Measurements from ENCODE around the gene CLIC2.
"Not testable (repeated sequence)": the region's sequence is repeated elsewhere in the genome, so short reads cannot be mapped to it uniquely, and the experiment has no call there.

CLIC2 gene

GRCh38 chrX:155293771-155294170 lies 40.6 kb downstream of the CLIC2 start:
- Histone ChIP-seq H3F3A (ENCODE audit: control insufficient read depth, insufficient read depth) (no peaks in the 10 kb centered on the region), H3K4me2 (ENCODE audit: low read length) (no peak overlapping the region)

GRCh38 chrX:155279873-155280272 lies 54.5 kb downstream of the CLIC2 start:
- Histone ChIP-seq H3K4me3 (ENCODE audit: low read length) (no peak overlapping the region), H3K9me3 (ENCODE audit: control insufficient read depth, insufficient read depth, low read length) (no peaks in the 10 kb centered on the region), H3K79me2 (ENCODE audit: control insufficient read depth, low read length) (no peaks in the 10 kb centered on the region), H4K20me1 (ENCODE audit: control insufficient read depth, insufficient read depth, low read depth, low read length) (no peaks in the 10 kb centered on the region), H3K9me2 (replicated peaks; ENCODE audit: control insufficient read depth, low read length) (no peaks in the 10 kb centered on the region), H3K27me3 (ENCODE audit: control insufficient read depth, low read length) (no peaks in the 10 kb centered on the region), H3K4me1 (ENCODE audit: control insufficient read depth, low read length) (no peaks in the 10 kb centered on the region), H3K36me3 (ENCODE audit: control insufficient read depth, low read length) (no peaks in the 10 kb centered on the region), H3K4me2 (ENCODE audit: low read length) (no peak overlapping the region), H3F3A (ENCODE audit: control insufficient read depth, insufficient read depth) (no peaks in the 10 kb centered on the region), H3K27ac (ENCODE audit: low read depth, low read length) (no peak overlapping the region)
- TF ChIP-seq, protein P1, sequence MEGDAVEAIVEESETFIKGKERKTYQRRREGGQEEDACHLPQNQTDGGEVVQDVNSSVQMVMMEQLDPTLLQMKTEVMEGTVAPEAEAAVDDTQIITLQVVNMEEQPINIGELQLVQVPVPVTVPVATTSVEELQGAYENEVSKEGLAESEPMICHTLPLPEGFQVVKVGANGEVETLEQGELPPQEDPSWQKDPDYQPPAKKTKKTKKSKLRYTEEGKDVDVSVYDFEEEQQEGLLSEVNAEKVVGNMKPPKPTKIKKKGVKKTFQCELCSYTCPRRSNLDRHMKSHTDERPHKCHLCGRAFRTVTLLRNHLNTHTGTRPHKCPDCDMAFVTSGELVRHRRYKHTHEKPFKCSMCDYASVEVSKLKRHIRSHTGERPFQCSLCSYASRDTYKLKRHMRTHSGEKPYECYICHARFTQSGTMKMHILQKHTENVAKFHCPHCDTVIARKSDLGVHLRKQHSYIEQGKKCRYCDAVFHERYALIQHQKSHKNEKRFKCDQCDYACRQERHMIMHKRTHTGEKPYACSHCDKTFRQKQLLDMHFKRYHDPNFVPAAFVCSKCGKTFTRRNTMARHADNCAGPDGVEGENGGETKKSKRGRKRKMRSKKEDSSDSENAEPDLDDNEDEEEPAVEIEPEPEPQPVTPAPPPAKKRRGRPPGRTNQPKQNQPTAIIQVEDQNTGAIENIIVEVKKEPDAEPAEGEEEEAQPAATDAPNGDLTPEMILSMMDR (IDR thresholded peaks at IDR 0.05; ENCODE audit: low read depth, low read length, poor library complexity, severe bottlenecking) = no peak
- TF ChIP-seq EZH2phosphoT487 (IDR thresholded peaks at IDR 0.05; ENCODE audit: borderline replicate concordance, low read length) = no peak

More at GRCh38 chrX:155293771-155294170, 40.6 kb downstream of the CLIC2 start:
- no peak overlapping the region for H3K27ac ChIP-seq (ENCODE audit: low read depth, low read length)
- H3K9me3 ChIP-seq (ENCODE audit: control insufficient read depth, insufficient read depth, low read length) = no peaks in the 10 kb centered on the region
- H4K20me1 ChIP-seq (ENCODE audit: control insufficient read depth, insufficient read depth, low read depth, low read length) = no peaks in the 10 kb centered on the region
- H3K27me3 ChIP-seq (ENCODE audit: control insufficient read depth, low read length) = no peaks in the 10 kb centered on the region
- TF ChIP-seq EZH2phosphoT487 (IDR thresholded peaks at IDR 0.05; ENCODE audit: borderline replicate concordance, low read length) = no peak
- TF ChIP-seq, protein P1 (IDR thresholded peaks at IDR 0.05; ENCODE audit: low read depth, low read length, poor library complexity, severe bottlenecking) = no peak
- H3K79me2 ChIP-seq (ENCODE audit: control insufficient read depth, low read length) = no peaks in the 10 kb centered on the region
- H3K9me2 ChIP-seq (replicated peaks; ENCODE audit: control insufficient read depth, low read length) = no peaks in the 10 kb centered on the region
- H3K4me1 ChIP-seq (ENCODE audit: control insufficient read depth, low read length) = no peaks in the 10 kb centered on the region
- no peak overlapping the region for H3K4me3 ChIP-seq (ENCODE audit: low read length)
- H3K36me3 ChIP-seq (ENCODE audit: control insufficient read depth, low read length) = no peaks in the 10 kb centered on the region

- H3F3A ChIP-seq (ENCODE audit: control insufficient read depth, insufficient read depth) = no peaks in the 10 kb centered on the region
- H3K4me3 ChIP-seq (ENCODE audit: low read length) = no peak overlapping the region
- H3K36me3 ChIP-seq (ENCODE audit: control insufficient read depth, low read length) = no peaks in the 10 kb centered on the region
- H3K27me3 ChIP-seq (ENCODE audit: control insufficient read depth, low read length) = no peaks in the 10 kb centered on the region
- H3K4me1 ChIP-seq (ENCODE audit: control insufficient read depth, low read length) = no peaks in the 10 kb centered on the region
- no peak overlapping the region for H3K4me2 ChIP-seq (ENCODE audit: low read length)
- no peaks in the 10 kb centered on the region for H3K9me2 ChIP-seq (replicated peaks; ENCODE audit: control insufficient read depth, low read length)
- no peaks in the 10 kb centered on the region for H3K79me2 ChIP-seq (ENCODE audit: control insufficient read depth, low read length)
- H4K20me1 ChIP-seq (ENCODE audit: control insufficient read depth, insufficient read depth, low read depth, low read length) = no peaks in the 10 kb centered on the region
- no peaks in the 10 kb centered on the region for H3K9me3 ChIP-seq (ENCODE audit: control insufficient read depth, insufficient read depth, low read length)
- no peak for TF ChIP-seq EZH2phosphoT487 (IDR thresholded peaks at IDR 0.05; ENCODE audit: borderline replicate concordance, low read length)
- TF ChIP-seq, protein P1 (IDR thresholded peaks at IDR 0.05; ENCODE audit: low read depth, low read length, poor library complexity, severe bottlenecking) = no peak
- no peak overlapping the region for H3K27ac ChIP-seq (ENCODE audit: low read depth, low read length)
Measured at GRCh38 chrX:155270969-155271368, 63.4 kb downstream of the CLIC2 start.

DNA sequence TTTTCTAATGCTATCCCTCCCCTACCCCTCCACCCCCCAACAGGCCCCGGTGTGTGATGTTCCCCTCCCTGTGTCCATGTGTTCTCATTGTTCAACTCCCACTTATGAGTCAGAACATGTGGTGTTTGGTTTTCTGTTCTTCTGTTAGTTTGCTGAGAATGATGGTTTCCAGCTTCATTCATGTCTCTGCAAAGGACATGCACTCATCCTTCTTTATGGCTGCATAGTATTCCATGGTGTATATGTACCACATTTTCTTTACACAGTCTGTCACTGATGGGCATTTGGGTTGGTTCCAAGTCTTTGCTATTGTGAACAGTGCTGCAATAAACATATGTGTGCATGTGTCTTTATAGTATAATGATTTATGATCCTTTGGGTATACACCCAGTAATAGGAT lies 66.4 kb downstream of the CLIC2 start:
- not testable (repeated sequence) for H3K9me3 ChIP-seq (ENCODE audit: control insufficient read depth, insufficient read depth, low read length)

More for the DNA sequence above, 66.4 kb downstream of the CLIC2 start:
- H3K79me2 ChIP-seq (ENCODE audit: control insufficient read depth, low read length); H3K27me3 ChIP-seq (ENCODE audit: control insufficient read depth, low read length); H3K4me2 ChIP-seq (ENCODE audit: low read length); H3K36me3 ChIP-seq (ENCODE audit: control insufficient read depth, low read length); H3K4me3 ChIP-seq (ENCODE audit: low read length); H3K27ac ChIP-seq (ENCODE audit: low read depth, low read length); H3K4me1 ChIP-seq (ENCODE audit: control insufficient read depth, low read length); H3F3A ChIP-seq (ENCODE audit: control insufficient read depth, insufficient read depth); H3K9me2 ChIP-seq (replicated peaks; ENCODE audit: control insufficient read depth, low read length); H4K20me1 ChIP-seq (ENCODE audit: control insufficient read depth, insufficient read depth, low read depth, low read length): not testable (repeated sequence)

All from DOHH2 (cell line).